NCI-H187 treated with DMSO at 0.1 percent for 48 hours (cell line): ENCODE data around the gene HPCAL1.

Experiments
- DNase-seq: peaks from one replicate; lab custom pipeline; 2025; lab: John Stamatoyannopoulos, UW

The HPCAL1 gene

GRCh38 chr2:10303694-10304378 is 1.1 kb downstream of the HPCAL1 start:
- no peak for DNase-seq

GRCh38 chr2:10304458-10305253 is 2.0 kb downstream of the HPCAL1 start:
- no peak for DNase-seq

GRCh38 chr2:10305254-10305635 is 2.5 kb downstream of the HPCAL1 start:
- DNase-seq: no peak

DNA sequence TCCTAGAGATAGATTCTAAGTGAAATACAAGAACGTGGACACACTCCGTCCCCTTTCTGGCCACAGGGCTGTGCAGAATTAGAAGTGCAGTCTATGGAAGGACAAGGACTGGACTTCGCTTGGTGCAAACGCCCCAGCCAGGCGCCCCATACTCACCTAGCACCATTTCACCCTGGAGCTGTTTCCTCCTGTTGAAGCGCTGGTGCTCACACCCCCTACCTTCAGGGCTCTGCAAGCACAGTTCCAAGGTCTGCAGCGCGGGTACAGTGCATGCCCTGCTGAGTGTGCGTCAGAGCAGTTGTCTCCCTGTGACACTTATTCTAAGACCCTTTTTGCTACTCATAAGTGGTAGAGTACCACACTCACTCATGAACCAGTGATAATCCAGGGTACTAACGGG is 3.0 kb downstream of the HPCAL1 start:
- DNase-seq: no peak

- no peak for DNase-seq
Observed at GRCh38 chr2:10306901-10307463, 4.3 kb downstream of the HPCAL1 start.

DNA sequence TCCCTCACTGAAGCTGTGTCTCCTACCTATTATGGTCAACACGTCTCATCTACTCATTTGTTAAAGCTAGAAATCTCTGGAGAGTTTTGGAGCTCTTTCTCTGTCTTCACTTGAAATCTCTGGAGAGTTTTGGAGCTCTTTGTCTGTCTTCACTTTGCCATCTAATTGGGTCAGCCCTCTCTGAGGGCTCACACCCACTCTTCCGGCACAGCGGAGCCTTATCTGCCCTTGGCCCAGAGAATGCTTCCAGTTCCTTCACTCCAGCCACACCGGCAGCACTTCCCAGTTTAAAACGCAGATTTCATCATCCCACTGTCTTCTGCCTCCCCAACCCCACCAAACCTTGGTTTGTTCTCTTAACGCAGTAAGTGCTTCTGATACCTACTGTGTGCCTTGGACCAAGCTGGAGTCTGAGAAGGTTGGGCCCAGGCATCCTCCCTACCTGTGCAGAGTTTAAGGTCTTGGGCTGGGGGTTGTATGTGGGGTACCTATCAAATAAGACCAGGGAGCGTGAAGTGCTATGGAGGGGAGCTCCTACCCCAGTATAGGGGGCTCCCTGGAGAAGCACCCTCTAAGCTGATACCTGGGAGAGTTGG is 5.0 kb downstream of the HPCAL1 start:
- DNase-seq: no peak

DNA sequence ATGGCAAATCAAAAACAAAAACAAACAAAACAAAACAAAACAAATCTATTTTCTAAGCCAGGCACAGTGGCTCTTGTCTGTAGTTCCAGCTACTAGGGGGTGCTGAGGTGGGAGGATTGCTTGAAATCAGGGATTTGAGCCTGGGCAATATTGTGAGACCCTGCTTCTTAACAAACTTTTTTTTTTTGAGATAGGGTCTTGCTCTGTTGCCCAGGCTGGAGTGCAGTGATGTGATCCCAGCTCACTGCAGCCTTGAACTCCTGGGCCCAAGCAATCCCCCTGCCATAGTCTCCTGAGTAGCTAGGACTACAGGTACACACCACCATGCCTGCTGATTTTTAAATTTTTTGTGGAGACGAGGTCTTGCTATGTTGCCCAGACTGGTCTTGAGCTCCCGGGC is 6.2 kb downstream of the HPCAL1 start:
- DNase-seq: no peak

GRCh38 chr2:10309286-10309685 is 6.6 kb downstream of the HPCAL1 start:
- DNase-seq: no peak

GRCh38 chr2:10310309-10310888 is 7.7 kb downstream of the HPCAL1 start:
- no peak for DNase-seq

- no peak for DNase-seq
Observed at GRCh38 chr2:10311736-10312135, 9.0 kb downstream of the HPCAL1 start.

GRCh38 chr2:10312437-10312957 is 9.8 kb downstream of the HPCAL1 start:
- DNase-seq: no peak

DNA sequence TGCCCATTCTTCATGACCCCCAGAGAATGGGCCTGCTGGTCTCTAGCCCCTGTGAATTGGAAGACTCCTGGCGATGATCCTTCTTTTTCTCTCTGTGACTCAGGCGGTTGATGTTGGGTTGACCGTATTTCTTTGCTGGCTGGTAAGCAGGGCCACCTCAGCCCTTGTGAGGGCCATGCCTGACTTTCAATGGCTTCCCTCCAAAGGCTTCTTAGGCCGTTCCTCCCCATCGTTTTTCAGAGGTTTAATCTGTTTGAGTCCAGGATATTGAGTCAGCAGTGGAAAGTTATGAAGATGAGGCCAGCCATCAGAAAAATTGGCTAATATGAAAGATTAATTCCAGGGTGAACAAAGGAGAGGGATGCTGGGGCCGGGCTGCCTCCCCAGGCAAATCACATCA is 13.6 kb downstream of the HPCAL1 start:
- no peak for DNase-seq

- no peak for DNase-seq
Observed at GRCh38 chr2:10316860-10317259, 14.2 kb downstream of the HPCAL1 start.

DNA sequence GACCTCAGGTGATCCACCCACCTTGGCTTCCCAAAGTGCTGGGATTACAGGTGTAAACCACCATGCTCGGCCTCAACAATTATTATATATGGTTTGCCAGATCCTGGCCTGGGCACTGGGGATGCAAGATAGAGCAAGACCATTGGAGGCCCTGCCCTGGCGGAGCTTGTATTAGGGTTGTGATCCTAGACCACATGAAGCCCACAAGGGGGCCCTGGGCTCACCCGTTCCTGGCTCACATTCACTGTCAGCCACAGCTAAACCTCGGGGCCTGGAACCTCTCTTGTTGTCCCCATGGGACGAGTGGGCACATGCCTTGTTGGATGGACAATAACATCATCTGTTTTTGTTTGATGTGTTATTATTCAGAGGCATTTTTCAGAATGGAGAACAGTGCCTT is 14.9 kb downstream of the HPCAL1 start:
- DNase-seq: no peak

GRCh38 chr2:10318345-10318744 is 15.6 kb downstream of the HPCAL1 start:
- no peak for DNase-seq

- DNase-seq: no peak
Observed at GRCh38 chr2:10319892-10320574, 17.3 kb downstream of the HPCAL1 start.

GRCh38 chr2:10320575-10320931 is 17.8 kb downstream of the HPCAL1 start:
- DNase-seq: no peak

DNA sequence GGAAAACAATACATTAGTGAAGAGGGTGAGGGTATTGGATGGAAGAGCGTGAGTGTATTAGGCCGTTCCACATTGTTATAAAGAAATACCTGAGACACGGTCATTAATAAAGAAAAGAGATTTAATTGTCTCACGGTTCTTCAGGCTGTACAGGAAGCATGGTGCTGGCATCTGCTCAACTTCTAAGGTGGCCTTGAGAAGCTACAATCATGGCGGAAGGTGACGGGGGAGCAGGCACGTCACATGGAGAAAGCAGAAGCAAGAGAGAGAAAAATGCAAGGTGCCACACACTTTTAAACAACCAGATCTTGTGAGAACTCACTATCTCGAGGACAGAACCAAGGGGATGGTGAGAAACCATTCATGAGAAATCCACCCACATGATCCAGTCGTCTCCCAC is 18.2 kb downstream of the HPCAL1 start:
- DNase-seq: no peak

DNA sequence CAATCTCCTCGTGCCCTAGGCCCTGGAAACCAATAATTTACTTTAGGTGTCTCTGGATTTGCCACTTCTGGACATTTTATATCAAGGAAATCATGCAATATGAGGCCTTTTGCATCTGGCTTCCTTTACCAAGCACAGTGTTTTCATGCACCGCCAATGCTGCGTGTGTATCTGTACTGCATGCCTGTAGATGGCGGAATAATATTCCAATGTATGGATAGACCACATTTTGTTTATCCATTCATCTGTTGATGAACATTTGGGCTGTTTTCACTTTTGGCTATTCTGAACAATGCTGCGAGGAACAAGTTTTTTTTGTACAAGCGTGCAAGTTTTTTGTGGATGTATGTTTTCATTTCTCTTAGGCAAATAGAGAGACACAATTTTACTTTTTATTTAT is 18.9 kb downstream of the HPCAL1 start:
- no peak for DNase-seq

- DNase-seq: no peak
Observed at GRCh38 chr2:10322481-10322880, 19.8 kb downstream of the HPCAL1 start.

DNA sequence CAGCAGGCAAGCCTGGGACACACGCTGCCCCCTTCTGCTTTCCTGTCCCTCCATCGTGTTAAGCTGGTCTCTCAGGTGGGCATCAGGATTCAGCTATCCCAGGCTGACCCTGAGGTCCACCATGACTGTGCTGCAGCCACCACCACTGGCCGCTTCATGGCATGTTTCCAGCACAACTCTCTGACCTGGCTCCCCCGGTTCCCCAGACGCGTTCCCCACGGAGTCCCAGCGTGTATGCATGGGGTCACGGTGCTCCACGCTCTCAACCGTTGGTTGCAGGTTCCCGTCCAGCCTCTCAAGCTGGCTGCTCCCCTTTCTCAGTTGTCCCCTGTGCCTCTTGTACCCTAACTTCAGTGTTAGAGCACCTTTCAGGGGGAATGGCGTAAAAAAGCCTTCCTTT is 20.3 kb downstream of the HPCAL1 start:
- no peak for DNase-seq

- no peak for DNase-seq
Observed at GRCh38 chr2:10323535-10323934, 20.8 kb downstream of the HPCAL1 start.
